GM06990 (cell line): ENCODE results near the gene KCTD17.

ENCODE experiments used
- DNase-seq: peaks from one replicate; pipeline ENCODE4 v3.0.0-alpha.2; 2011; ENCODE audit not compliant: insufficient read length; ENCODE audit errors: extremely low read depth
- H3K27me3 ChIP-seq: replicated peaks from 2 replicates; pipeline ENCODE4 v1.6.0; 2011; ENCODE audit warnings: low read length; ENCODE audit not compliant: control insufficient read depth, insufficient read depth
- H3K36me3 ChIP-seq: 2 replicates; pipeline ENCODE4 v1.5.1; 2011; ENCODE audit warnings: low read length; ENCODE audit not compliant: control insufficient read depth, insufficient read depth
- H3K4me3 ChIP-seq: replicated peaks from 2 replicates; pipeline ENCODE4 v1.5.1; 2011; ENCODE audit warnings: low read depth, mild to moderate bottlenecking, control low read depth, low read length
- TF ChIP-seq, protein P1 (sequence below): IDR thresholded peaks from 2 replicates; pipeline ENCODE4 v1.5.1; 2011; ENCODE audit warnings: low read length, control low read depth, mild to moderate bottlenecking, inconsistent platforms; ENCODE audit not compliant: insufficient read depth, poor library complexity, severe bottlenecking

KCTD17 gene

DNA sequence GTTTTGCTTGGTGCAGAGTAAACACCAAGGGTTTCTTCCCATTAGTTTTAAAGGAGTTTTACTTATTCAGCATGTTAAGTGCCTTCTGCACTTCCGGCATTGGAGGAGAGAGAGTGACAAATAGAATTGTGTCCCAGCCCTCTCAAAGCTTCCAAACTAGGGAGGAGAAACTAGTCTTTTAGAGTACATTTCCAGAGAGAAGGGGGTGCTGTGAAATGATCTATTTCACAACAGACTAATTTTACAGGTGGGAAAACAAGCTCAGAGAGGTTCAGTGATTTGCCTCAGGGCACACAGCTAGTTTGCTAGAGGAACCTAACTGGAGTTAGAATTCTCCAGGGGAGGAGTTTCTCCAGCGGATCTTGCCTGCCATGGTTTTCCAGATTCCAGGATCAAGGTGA, 19.4 kb upstream of the KCTD17 start:
- Histone ChIP-seq H3K4me3 (no peak overlapping the region), H3K27me3 (no peaks in the 10 kb centered on the region), H3K36me3 (no peaks in the 10 kb centered on the region; the same call in 1 of the 2 replicates)
- TF ChIP-seq, protein P1, sequence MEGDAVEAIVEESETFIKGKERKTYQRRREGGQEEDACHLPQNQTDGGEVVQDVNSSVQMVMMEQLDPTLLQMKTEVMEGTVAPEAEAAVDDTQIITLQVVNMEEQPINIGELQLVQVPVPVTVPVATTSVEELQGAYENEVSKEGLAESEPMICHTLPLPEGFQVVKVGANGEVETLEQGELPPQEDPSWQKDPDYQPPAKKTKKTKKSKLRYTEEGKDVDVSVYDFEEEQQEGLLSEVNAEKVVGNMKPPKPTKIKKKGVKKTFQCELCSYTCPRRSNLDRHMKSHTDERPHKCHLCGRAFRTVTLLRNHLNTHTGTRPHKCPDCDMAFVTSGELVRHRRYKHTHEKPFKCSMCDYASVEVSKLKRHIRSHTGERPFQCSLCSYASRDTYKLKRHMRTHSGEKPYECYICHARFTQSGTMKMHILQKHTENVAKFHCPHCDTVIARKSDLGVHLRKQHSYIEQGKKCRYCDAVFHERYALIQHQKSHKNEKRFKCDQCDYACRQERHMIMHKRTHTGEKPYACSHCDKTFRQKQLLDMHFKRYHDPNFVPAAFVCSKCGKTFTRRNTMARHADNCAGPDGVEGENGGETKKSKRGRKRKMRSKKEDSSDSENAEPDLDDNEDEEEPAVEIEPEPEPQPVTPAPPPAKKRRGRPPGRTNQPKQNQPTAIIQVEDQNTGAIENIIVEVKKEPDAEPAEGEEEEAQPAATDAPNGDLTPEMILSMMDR, result no peak
- DNase-seq, result no peak

DNA sequence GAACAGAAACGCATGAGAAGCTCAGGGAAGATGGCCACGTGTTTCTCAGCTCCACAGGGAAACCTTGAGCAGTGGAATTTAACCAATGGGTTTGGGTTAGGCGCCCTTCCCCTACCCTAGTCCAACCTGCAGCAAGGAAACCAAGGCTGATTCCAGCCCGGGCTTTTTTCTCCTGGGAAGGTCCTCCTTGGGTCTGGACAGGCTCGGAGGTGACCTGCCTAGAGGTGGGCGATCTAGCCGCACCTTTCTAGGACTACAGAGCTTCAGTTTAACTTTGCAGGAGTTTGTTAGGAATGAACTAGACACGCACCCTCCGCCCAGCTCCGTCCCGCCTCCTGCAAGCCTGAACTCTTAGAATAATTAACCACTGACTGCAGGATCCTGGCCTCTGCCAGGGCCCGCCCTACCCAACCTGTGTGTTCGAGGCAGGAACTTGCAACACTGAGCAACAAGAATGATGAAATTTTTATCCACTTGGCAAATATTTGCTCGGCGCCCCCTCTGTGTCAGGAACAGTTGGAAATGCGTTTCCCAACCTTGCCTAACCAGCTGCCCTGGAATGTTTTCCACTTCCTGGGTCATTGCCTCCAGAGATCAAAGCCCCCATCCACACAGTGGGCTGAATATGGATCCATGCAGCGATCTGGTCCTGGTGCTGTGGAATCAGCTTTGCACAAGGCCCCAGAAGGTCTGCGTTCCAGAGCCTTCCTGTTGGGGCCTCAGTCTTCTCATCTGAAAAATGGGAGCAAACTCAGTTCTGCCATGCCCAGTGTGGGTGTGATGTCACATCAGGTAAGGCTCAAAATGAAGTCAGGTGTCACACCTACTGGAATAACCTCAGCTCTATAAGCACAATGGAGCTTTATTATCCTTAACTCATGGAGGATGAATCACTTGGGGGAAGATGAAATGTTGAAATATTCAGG, 18.7 kb upstream of the KCTD17 start:
- Histone ChIP-seq H3K27me3 (no peaks in the 10 kb centered on the region), H3K36me3 (no peaks in the 10 kb centered on the region; the same call in 1 of the 2 replicates), H3K4me3 (no peak overlapping the region)
- no peak for DNase-seq
- TF ChIP-seq, protein P1, result no peak

DNA sequence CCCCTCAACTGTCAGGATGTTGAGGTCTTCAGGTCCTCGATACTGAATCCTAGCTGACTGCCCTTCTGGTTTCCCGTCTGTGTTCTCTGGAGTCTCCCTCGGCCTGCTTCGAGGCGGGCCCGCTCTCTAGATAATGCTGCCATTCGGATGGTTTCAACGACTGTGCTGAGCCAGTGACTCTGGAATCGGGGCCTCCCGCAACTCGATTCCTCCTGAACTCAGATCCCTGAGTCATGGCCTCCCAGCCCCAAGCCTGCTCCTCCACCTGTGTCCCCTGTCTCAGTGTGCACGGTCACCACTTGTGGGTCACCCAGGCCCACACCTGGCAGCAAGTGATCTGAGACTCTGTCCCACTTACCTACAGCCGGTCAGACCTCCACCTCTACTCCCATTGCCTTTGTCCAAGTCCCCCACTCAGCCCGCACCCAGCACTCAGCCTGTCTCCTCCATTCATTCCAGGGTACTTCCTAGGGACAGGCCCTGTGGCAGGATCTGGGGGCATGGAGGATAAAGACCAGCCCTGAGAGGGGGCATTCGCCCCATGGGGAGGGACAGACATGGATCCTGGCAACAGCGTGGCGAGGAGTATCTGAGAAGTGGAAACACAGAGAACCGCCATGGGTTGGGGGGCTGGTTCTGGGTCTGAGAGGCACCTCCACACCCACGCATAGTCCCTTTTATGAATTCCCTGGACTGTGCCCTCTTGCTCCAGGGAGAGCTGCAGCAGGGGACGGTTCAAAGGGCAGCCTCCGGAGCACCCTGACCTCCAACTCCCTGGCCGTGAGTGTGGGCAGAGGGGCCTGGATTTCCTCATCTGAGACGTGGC, 17.7 kb upstream of the KCTD17 start:
- Histone ChIP-seq H3K36me3 (no peaks in the 10 kb centered on the region; the same call in 1 of the 2 replicates), H3K27me3 (no peaks in the 10 kb centered on the region), H3K4me3 (no peak overlapping the region)
- TF ChIP-seq, protein P1, result no peak
- DNase-seq, result no peak

DNA sequence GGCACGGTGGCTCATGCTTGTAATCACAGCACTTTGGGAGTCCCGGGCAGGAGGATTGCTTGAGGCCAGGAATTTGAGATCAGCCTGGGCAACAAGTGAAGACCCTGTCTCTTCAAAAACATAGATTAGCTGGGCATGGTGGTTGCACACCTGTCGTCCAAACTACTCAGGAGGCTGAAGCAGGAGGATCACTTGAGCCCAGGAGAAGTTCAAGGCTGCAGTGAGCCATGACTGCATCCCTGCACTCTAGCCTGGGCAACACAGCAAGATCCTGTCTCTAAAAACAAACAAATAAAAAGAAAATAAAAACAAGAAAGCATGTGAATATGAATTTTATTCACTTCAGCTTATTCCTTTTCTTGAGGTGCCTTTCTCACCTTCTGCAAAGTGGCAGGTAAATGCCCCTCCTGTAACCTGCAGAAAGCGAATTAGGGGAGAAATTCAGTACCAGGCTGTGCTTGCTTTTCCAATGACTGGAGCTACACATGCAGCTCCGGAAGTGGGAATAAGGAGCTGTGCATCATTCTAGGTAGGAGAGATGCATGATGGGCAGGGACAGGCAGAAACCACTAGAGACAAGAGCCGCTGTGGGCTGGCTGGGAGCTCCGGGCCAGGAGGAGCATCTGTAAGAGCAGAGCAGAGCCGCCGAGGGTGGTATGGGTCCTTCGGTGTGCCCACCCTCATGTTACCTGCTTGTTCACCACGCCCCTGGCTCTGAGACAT, 14.7 kb upstream of the KCTD17 start:
- Histone ChIP-seq H3K4me3 (no peak overlapping the region), H3K27me3 (no peaks in the 10 kb centered on the region), H3K36me3 (no peaks in the 10 kb centered on the region)
- DNase-seq, result no peak
- TF ChIP-seq, protein P1, result no peak

DNA sequence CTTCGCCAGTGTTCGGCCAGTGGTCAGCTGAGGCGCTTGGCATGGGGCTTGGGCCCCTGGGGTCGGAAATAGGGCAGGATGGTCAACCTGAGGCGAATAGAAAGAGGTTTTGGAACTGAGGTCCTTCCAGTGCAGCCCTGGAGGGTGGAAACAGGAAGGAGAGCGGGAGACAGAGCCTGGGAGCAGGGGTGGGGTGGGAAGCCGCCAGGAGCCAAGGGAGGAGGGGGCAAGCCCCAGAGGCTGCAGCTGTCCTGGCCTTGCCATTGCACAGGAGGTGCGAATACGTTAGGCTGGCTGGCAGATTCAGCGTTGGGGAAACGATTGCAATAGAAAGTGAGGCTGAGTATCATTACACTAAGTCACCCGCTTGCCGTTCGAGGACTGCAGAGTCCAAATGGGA, 13.9 kb upstream of the KCTD17 start:
- TF ChIP-seq, protein P1, result no peak
- DNase-seq, result no peak
- no peak overlapping the region for H3K4me3 ChIP-seq
- H3K27me3 ChIP-seq, result no peaks in the 10 kb centered on the region
- H3K36me3 ChIP-seq, result no peaks in the 10 kb centered on the region
